ENCODE data around the gene RUNDC1.

DNA sequence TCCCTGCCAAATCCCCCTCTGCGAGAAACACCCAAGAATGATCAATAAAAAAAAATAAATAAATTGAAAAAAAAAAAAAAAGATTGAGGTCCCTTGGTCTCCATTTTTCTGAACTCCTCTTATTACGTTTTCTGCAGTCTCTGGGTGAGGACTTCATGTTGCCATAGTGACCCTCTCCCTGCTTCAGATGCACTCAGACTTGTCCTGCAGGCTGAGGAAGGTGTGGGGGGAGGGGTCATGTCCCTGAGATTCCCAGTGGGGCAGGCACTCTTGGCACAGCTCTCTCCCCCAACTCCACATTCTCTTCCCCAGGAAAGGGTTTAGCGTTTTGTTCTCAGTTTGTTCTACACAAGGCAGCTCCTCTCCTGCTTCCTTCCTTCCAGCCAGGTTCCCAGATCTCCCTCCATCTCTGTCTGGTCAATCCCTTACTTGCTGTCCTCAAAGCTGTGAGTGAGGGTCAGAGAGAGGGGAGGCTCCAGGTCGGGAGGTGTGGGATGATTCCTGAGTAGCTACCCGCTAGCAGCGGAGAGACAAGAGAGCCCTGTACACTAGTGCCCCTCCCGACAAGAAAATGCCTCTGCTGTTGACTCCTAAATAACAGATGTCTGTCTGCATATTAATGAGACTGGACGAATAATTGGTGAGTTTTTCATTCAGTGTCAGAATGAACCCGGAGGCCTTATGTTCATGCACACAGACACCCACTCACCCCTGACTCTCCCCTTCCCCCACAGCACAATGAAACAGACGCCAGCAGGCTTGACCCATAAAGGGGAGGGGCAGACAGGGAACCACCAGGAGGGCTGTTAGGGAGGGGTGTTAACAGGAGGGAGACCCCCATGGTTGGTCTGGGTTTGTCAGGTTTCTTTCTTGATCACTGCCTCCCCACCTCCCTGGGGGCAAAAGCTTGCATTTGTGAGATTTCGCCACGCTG, 53.9 kb downstream of the RUNDC1 start:
- TF ChIP-seq, protein P1, sequence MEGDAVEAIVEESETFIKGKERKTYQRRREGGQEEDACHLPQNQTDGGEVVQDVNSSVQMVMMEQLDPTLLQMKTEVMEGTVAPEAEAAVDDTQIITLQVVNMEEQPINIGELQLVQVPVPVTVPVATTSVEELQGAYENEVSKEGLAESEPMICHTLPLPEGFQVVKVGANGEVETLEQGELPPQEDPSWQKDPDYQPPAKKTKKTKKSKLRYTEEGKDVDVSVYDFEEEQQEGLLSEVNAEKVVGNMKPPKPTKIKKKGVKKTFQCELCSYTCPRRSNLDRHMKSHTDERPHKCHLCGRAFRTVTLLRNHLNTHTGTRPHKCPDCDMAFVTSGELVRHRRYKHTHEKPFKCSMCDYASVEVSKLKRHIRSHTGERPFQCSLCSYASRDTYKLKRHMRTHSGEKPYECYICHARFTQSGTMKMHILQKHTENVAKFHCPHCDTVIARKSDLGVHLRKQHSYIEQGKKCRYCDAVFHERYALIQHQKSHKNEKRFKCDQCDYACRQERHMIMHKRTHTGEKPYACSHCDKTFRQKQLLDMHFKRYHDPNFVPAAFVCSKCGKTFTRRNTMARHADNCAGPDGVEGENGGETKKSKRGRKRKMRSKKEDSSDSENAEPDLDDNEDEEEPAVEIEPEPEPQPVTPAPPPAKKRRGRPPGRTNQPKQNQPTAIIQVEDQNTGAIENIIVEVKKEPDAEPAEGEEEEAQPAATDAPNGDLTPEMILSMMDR (IDR thresholded peaks at IDR 0.05): no peak
- TF ChIP-seq POLR2AphosphoS5 (IDR thresholded peaks at IDR 0.05) (no peak), POLR2A (IDR thresholded peaks at IDR 0.05) (no peak), EP300 (IDR thresholded peaks at IDR 0.05; ENCODE audit: low read depth) (no peak)
